RCC 7860 (cell line): ENCODE results near the gene CHI3L2.
A peak's percentile ranks its signal among the peaks of the same experiment; 100 is the strongest.

Experiments
- DNase-seq: peaks from one replicate; pipeline ENCODE4 v3.0.0-alpha.2; 2015; ENCODE audit warnings: low spot score
- FAIRE-seq: peaks from 2 replicates; lab custom pipeline; 2012; peaks lifted over from hg19 to GRCh38; lab: Jason Lieb, UNC

The CHI3L2 gene, protein sequence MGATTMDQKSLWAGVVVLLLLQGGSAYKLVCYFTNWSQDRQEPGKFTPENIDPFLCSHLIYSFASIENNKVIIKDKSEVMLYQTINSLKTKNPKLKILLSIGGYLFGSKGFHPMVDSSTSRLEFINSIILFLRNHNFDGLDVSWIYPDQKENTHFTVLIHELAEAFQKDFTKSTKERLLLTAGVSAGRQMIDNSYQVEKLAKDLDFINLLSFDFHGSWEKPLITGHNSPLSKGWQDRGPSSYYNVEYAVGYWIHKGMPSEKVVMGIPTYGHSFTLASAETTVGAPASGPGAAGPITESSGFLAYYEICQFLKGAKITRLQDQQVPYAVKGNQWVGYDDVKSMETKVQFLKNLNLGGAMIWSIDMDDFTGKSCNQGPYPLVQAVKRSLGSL

DNA sequence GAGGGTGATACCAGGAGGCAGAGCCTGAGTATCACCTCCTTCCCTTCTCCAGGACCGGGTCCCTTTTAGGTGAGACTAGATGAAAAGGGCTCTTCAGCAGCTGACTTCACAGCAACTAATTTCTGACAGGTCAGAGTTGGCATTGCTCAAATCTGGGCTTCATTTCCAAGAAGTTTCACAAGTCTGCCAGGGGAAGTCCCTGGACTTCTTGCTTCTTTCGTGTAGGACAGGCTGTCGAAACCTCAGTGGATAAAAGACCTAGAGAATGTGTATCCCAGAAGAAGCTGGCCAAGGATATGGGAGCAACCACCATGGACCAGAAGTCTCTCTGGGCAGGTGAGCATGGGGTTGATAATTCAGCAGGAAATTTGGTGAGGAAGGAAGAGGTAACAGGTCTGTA lies at the start of gene CHI3L2:
Gene CHI3L2, plus strand, starts transcription at position 280 of the 400 bp plus-strand sequence. Its CDS starts 17 bp downstream, at position 297.
- FAIRE-seq (no peak), DNase-seq (no peak)

DNA sequence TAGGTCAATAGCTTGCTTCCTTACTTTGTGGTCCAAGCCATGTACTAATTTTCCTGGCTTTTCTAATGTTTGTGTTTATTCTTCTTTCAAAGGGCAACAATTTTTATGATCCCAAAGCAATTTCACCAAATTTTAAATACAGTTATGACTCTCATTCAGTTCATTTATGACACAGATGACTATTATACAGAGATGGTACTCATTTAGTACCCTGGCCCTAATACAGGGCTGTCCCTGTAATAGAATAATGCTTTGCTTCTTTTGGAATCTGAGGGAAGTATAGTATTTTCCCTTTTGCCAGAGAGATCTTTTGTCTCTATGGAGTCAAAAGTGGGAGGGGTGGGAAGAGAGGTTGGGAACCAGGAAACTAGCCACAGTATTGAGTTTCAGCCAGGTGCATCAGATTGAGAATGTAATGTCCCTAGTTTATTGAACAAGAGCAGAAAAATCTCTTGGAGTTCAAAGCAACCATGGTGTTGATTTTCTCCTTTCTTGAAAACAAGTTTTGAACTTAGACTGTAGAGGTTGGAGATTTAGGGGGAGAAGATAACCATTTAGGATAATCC lies 47.5 kb upstream of the CHI3L2 start:
- FAIRE-seq: no peak
- DNase-seq: no peak

GRCh38 chr1:111182052-111182451 lies 45.5 kb upstream of the CHI3L2 start:
- DNase-seq (no peak), FAIRE-seq (peak; percentile 5)

DNA sequence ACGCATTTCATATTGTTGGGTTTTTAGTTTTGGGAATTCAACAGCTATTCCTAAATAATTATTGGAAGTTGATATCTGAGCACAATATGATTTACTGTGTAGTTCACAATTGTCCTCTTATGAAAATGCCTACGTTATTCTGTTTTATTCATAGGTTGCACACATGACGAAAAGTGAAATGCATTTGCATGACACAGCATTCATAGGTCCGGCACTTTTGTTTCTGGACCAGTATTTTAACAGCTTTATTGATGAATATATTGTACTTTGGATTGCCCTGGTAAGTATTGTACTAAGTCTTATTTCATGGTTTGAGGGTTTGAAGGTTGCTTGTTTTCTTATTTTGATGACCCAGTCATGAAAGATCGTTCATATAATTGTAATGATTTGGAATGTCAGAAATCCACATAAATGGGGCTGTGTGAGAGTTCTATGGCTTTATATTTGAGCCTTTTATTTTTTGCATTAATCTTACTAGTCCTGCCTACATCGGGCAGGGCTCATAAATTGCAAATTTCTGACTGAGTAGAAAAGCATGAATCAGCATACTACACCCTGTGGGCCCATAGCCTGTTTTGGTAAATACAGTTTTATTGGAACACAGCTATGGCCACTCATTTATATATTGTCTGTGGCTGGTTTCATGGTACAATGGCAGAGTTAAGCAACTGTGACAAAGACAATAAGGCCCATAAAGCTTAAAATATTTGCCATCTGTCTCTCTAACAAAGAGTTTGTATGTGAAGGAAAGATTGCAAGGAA lies 44.0 kb upstream of the CHI3L2 start:
- FAIRE-seq (no peak), DNase-seq (no peak)

- no peak for DNase-seq
- no peak for FAIRE-seq
Observed at GRCh38 chr1:111184663-111185062, 42.9 kb upstream of the CHI3L2 start.

DNA sequence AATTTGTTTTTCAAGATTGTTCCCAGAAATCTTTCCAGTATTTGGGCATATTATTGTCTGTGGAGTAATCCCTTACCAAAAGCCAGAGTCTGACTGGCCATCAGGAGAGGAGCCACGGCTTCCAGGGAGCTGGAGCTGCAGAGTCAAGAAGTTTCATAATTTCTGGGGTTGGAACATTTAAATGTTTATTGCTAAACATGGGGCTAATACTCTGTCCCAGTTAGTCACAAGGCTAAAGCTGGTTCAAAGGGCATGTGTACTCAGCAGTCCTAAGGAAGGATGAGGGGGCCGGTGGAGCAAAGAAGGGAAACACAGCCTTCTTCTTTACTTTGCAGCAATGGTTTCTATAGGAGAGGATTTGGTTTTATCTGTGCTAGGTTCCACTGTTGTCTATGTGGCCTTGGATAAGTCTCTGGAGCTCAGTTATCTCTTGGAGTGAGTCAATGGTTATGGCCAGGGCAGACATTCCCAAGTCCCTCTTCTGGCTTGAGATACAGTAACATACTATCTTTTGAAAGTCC lies 36.5 kb upstream of the CHI3L2 start:
- DNase-seq (no peak), FAIRE-seq (no peak)

DNA sequence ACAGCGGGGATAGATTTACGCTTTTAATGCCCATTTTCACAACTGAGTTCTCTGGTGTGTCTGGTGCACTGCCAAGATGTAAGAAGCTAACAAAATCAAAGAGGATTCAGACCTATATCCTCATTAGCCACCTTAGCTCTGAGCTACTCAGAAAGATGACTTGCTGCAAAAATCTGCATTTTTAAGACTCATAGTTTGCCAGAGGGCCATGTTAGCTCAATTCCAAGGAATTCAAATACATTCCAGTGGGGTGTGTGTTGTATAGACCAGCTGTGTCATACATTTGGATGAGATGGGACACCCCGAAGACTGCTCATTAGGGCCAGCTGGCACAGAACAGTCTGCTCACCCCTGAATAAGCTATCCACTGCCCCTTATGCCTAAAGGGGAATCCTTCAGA lies 36.0 kb upstream of the CHI3L2 start:
- DNase-seq (no peak), FAIRE-seq (no peak)

GRCh38 chr1:111192074-111192473 lies 35.4 kb upstream of the CHI3L2 start:
- FAIRE-seq (no peak), DNase-seq (no peak)

DNA sequence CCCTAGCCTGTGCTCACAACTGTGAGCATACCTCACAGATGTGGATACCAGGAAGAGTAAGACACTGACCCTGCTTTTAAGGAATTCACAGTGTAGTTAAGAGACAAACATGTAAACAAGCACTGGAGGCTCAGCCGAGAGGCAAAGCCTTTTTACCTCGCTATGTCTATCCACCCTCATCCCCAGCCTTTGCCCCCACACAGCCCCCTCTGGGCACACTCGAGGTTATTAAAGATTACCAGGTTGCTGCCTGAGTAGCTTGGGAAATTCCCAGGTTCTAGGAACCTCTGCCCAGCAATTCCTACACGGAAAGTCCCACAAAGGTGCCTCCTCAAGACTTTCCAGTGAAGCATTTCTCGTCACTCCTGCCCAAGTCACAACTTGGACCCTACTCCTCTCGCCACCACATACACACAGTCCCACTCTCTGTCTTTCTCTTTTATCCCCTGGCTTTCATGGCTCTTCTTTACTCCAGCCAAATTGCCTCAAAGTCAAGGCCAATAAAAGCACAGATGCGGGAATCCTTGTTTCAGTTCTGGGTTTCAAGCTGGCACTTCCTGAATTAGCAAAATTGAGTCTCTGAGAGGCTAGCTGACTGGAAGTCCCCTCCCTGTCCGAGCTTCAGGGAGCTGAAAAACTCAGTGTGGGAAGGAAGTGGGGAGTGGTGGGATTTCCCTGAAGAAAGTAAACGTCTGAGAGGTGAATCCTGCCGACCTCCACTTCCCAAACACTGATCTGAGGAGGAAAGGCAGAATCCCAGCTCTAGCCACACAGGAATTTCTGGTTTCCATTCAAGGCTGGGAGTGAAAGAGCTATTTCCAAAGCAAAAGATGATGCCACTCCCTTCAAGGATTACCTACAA lies 34.6 kb upstream of the CHI3L2 start:
- FAIRE-seq: no peak
- DNase-seq: peak; percentile 50

DNA sequence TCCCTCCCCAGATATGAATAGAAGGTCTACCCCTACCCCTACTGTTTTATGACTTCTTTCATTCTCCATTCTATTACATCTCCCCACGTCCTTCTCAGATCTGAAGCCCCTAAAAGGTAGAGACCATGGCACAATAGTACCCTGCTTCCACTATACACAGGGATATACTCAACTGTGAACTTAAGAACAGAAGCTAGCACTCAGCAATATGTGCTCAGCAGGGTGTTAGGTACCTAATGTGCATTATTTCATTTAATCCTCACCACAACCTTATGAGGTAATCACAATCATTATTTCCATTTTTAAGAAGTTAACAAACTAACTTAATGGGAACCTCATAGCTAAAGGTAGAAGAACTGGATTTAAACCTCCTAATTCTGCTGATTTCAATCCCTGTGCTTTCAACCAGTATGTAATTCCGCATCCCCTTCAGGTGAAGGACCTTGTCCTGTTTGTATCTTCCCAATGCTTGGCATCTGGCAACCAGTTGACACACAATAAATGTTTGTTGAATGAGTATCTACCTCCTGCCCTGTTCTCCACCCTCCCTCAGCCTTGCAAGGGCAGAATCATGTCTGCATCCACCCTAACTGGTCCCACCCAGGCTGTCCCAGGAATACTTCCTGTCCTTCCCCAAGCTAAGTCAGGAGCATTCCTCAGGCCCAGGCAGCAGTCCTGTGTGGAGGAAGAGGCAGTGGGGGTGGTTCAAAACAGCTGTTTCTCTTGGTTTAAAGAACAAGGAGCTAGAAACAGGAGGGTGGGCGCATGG lies 33.6 kb upstream of the CHI3L2 start:
- DNase-seq (no peak), FAIRE-seq (no peak)

DNA sequence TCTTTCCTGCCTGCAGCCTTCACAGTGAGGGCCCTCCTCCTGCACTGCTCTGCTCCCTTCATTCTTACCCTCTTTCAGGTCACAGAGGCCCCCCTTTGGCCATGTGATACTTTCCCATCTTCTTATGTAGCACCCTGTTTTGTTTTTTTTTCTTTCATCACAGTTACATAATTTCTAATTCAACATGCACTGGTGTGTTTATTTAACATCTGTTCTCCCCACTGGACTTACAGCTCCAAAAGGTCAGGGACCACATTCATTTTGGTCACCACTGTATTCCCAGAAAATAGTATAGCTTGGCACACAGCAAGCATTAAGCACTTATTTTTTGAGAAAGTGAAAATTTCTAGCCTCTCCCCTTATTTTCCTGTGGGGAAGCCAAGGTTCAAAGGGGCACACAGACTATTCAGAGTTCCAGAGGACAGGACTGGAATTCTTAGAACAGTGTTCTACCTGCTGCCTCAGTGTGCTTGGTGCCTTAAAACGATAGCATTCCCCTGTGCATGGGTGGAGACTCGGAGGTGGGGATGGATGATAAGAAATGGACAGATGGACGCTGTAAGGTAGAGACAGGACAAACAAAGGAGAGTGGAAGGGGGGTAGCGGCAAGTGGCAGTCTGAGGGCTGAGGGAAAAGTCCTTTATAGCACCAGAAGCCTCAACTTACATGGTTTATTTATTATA lies 32.4 kb upstream of the CHI3L2 start:
- no peak for DNase-seq
- FAIRE-seq: no peak

- DNase-seq (no peak), FAIRE-seq (no peak)
Observed at GRCh38 chr1:111196213-111196612, 31.3 kb upstream of the CHI3L2 start.

DNA sequence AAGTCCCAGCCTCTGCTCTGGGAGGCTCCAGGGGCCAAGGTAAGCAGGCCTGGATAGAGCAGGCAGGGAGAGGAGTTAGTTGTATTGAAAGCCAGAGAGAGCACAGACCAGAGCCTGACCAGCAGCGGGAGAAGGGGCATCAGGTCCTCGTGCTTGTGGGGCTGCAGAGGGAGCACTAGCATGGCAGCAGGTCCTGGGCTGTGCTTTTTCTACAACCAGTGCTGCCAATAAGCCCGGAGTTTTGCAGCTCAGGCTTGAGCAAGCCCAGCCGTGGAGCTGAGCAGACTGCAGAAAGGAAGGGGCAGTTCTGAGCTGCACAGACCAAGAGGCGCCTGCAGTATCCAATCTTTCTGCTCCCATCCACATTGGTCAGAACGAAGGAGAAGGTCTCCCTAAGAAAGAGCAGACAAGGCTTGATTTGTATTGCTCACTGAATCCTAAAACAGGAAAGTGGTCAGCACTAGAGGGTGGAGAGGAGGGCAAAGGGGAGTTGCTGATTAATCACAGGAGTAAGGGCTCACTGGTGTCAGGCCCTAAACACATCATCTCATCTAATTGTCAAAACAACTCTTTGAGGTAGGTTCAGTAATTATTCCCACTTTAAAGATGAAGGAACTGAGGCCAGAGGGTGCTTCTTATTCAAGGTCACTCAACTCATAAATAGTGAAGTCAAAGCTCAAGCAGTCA lies 29.8 kb upstream of the CHI3L2 start:
- no peak for FAIRE-seq
- DNase-seq: no peak

GRCh38 chr1:111198836-111199235 lies 28.7 kb upstream of the CHI3L2 start:
- no peak for FAIRE-seq
- no peak for DNase-seq

DNA sequence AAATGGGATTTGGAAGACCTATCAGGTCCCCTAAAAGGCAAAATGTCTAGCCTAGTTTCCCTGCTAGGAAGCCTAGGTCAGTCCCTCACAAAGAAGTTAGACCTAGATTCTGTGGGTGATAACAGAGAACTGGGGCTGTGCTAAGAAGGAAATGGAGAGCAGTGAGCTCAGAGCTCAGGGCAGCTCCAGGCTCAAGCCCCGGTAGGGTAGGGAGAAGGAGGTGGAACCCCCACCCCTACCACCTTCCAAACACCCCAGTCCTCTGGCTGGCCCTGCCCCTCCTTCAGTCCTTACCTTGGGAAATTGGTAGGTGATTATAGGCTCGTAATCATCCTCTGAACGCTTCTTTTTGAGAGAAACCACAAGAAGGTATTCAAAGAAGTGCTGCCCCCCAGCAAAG lies 28.2 kb upstream of the CHI3L2 start:
- no peak for FAIRE-seq
- no peak for DNase-seq

DNA sequence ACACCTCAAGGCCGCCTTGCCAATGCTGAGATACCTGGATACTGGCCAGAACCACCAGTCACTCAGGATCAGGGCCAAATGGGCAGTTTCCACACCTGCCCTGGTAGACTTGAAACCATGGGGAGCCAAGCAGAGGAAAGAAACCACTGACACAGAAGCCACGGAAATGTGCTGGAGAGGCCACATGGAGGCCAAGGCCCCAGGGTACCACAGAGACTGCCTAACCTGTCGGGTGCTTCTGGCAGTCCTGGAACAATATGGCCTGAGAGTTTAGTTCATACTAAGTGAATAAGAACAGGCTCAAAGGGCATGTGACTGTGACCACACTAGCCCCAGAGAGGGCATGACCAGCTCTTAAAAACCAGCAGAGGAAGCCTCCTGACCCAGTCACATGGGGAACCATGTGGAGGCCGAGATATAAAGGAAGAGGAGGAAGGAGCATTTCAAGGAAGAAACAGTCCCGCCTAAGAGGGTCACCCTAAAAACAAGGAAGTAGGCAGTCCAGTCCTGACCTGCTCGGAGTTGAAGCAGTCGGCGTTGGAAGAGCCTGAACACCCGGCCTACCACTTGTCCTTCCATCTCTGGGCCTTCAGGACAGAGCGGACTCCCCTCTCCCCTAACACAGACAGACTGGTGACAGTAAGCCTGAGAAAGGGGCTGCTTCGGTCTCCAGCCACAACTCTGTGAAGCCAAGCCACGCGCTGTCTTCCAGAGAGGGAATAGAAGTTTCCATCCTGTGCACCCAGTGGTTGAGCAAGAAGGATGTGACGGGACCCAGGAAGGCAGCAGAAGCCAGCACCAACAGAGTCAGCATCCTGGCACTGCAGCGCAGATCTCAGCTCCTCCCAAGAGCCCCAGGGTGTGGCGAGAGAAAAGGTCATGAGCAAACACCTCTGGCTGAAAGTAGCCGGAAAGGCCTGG lies 27.4 kb upstream of the CHI3L2 start, which contains the start of gene DENND2D:
Gene DENND2D, minus strand, starts transcription at position 766 of the 921 bp plus-strand sequence. Its CDS starts 187 bp downstream, at position 579.
- no peak for DNase-seq
- FAIRE-seq: no peak

GRCh38 chr1:111200802-111201161 lies 26.7 kb upstream of the CHI3L2 start:
- no peak for DNase-seq
- FAIRE-seq: no peak
